Activated B cell treated with CpG ODN at 0.5 μM for 24 hours (primary cell): ENCODE measurements around the gene CAMK2G. TPM values are rescaled to one million over a fixed set of nuclear protein-coding genes. Genes with fewer than 3 reads are reported as not detected.

Experiments
- ATAC-seq: fragments of 200-7000 bp; cut with Tn5 transposase; one replicate; pipeline ENCODE4 v1.10.0; 2021; ENCODE audit warnings: low read depth, mild to moderate bottlenecking, moderate library complexity
- CTCF ChIA-PET: fragments of 350-600 bp; sonication (Branson Sonifier 250); formaldehyde crosslinking; loops from one replicate; lab custom pipeline; 2021; ENCODE audit warnings: antibody characterized with exemption; lab: Charles Lee
- POLR2A ChIA-PET: fragments of 350-600 bp; sonication (Branson Sonifier 250); formaldehyde crosslinking; loops from one replicate; lab custom pipeline; 2021; ENCODE audit warnings: antibody characterized with exemption; lab: Charles Lee
- DNase-seq: peaks from one replicate; pipeline ENCODE4 v3.0.0; 2022
- H3K27ac Mint-ChIP-seq: one replicate; pipeline ENCODE4 v1.8.0; 2020; ENCODE audit warnings: mixed read lengths
- H3K27me3 Mint-ChIP-seq: one replicate; pipeline ENCODE4 v1.8.0; 2021; ENCODE audit warnings: mixed read lengths
- H3K36me3 Mint-ChIP-seq: one replicate; pipeline ENCODE4 v1.8.0; 2021; ENCODE audit warnings: low read depth, mixed read lengths
- H3K4me1 Mint-ChIP-seq: one replicate; pipeline ENCODE4 v1.8.0; 2021; ENCODE audit warnings: mixed read lengths
- H3K4me3 Mint-ChIP-seq: one replicate; pipeline ENCODE4 v1.8.0; 2020; ENCODE audit warnings: mild to moderate bottlenecking, mixed read lengths
- H3K9me3 Mint-ChIP-seq: one replicate; pipeline ENCODE4 v1.8.0; 2020; ENCODE audit warnings: mixed read lengths
- intact Hi-C: fragments of 100-400 bp; cut with micrococcal nuclease; formaldehyde crosslinking; loops from one replicate; pipeline ENCODE4 v1.15.1; 2024
- total RNA-seq: library from RNA; stranded (reverse); gene quantifications from 2 replicates; pipeline ENCODE4 v1.2.3, GENCODE V29; 2022
- TF ChIP-seq, protein P1 (sequence below): fragments of 200-600 bp; IDR thresholded peaks from one replicate; pipeline ENCODE4 v1.8.0; 2022; ENCODE audit warnings: antibody characterized with exemption, mild to moderate bottlenecking

The CAMK2G gene
- total RNA-seq, 1 donor from 2014 or later: 19.9 TPM

DNA sequence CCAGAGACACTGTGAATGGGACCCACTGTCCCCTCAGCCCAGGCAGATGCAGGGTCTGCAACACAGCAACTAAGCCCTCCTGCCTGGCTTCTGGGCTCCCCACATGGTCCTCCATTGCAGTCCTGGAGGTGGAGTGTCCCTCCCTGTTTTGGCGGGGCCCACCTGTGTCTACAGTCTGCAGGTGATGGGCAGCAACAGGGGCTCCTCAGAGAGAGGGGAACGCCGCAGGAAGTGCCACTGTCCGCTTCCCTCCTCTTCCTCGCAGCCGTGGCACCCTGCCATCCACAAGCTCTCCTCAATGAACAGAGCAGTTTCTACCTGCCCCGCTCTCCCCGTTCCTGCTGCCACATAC is 9.3 kb downstream of the CAMK2G start:
- Mint-ChIP-seq H3K4me3 (peak overlapping the region; percentile 73), H3K27me3 (no peaks in the 10 kb centered on the region), H3K4me1 (peaks cover 46% of the 10 kb centered on the region), H3K9me3 (no peaks in the 10 kb centered on the region), H3K27ac (peak overlapping the region; percentile 96), H3K36me3 (peaks cover 12% of the 10 kb centered on the region)
- ATAC-seq: no peak
- CTCF ChIA-PET: interaction anchor here (2.1 kb wide), 2 partner anchors 15 to 21 kb away, joined by 6 to 15 read pairs; no protein-coding TSS in a partner anchor
- no peak for DNase-seq
- intact Hi-C loops: loop anchor here (1.0 kb wide), 1 partner anchor 16 kb away; no protein-coding TSS in a partner anchor
- POLR2A ChIA-PET: interaction anchor here (2.1 to 3.5 kb wide), 2 partner anchors 10 to 14 kb away, joined by 10 to 33 read pairs; partner anchors contain the start of gene CAMK2G
- TF ChIP-seq, protein P1, sequence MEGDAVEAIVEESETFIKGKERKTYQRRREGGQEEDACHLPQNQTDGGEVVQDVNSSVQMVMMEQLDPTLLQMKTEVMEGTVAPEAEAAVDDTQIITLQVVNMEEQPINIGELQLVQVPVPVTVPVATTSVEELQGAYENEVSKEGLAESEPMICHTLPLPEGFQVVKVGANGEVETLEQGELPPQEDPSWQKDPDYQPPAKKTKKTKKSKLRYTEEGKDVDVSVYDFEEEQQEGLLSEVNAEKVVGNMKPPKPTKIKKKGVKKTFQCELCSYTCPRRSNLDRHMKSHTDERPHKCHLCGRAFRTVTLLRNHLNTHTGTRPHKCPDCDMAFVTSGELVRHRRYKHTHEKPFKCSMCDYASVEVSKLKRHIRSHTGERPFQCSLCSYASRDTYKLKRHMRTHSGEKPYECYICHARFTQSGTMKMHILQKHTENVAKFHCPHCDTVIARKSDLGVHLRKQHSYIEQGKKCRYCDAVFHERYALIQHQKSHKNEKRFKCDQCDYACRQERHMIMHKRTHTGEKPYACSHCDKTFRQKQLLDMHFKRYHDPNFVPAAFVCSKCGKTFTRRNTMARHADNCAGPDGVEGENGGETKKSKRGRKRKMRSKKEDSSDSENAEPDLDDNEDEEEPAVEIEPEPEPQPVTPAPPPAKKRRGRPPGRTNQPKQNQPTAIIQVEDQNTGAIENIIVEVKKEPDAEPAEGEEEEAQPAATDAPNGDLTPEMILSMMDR: no peak

DNA sequence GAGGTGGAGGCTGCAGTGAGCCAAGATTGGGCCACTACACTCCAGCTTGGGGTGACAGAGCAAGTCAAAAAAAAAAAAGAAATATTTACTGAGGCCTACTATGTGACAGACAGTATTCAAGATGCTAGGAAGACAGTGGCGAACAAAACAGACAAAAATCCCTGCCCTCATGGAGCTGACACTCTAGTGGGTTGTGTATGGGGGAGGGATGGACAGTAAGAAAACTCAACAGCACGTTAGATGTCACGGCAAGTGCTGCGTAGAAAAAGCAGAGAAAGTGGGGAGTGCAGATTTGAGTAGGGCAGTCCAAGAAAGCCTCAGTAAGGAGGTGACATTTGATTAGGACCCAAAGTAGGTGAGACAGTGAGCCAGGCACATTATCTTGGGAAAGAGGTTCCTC is 10.1 kb downstream of the CAMK2G start:
- peaks cover 46% of the 10 kb centered on the region for H3K4me1 Mint-ChIP-seq
- intact Hi-C loops: no loop called here

DNA sequence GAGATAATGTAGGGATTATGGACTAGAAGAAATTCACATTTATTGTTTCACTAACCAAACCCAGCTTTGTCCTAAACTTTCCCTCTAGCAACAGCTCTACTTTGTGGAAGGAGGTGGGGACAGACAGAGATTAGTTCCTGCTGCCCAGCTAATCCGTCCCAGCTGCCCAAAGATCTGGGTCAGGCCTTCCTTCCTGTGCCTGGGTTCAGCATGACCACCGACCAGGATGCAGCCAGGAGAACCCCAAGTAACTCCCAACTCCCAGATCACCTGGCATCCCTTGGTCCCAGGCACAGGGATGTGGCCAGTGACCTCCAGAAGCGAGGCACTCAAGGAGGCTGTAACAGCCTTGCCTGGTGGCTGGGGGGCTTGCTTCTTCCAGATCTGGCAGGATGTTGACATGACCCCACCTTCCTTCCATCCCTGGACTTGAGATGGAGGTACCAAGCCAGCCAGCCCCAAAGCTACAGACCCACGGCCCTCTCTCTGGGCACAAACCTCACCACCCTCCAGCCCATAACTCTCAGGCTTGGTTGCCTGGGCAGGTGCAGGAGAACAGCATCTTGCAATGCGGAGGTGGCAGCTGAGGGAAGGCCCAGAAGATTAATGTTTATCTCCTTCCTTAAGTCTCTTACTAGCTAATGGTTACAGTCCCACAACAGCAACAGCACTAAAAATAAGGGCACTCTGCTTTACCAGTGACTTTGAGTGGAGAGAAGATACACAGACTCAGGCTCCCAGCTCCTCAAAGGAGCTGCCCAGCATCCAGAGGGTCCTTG is 11.1 kb downstream of the CAMK2G start:
- Mint-ChIP-seq H3K4me3 (no peak overlapping the region), H3K27ac (peak overlapping the region; percentile 41), H3K36me3 (peaks cover 25% of the 10 kb centered on the region), H3K9me3 (no peaks in the 10 kb centered on the region), H3K4me1 (peaks cover 49% of the 10 kb centered on the region), H3K27me3 (no peaks in the 10 kb centered on the region)
- POLR2A ChIA-PET: interaction anchor here (0.8 to 3.5 kb wide), 3 partner anchors 10 to 13 kb away, joined by 4 to 33 read pairs (median 5); partner anchors contain the start of gene CAMK2G
- intact Hi-C loops: no loop called here
- ATAC-seq (no peak), DNase-seq (no peak)
- TF ChIP-seq, protein P1: no peak
- CTCF ChIA-PET: interaction anchor here (0.9 to 3.5 kb wide), 3 partner anchors 14 to 77 kb away, joined by 3 to 25 read pairs (median 5); no protein-coding TSS in a partner anchor

More for the DNA sequence above, 10.1 kb downstream of the CAMK2G start:
- Mint-ChIP-seq H3K27me3 (no peaks in the 10 kb centered on the region), H3K36me3 (peaks cover 17% of the 10 kb centered on the region), H3K4me3 (no peak overlapping the region), H3K27ac (peak overlapping the region; percentile 96), H3K9me3 (no peaks in the 10 kb centered on the region)
- no peak for ATAC-seq
- TF ChIP-seq, protein P1: no peak
- no peak for DNase-seq
- ChIA-PET POLR2A (interaction anchor here (0.8 to 3.5 kb wide), 2 partner anchors 10 to 14 kb away, joined by 4 to 33 read pairs; partner anchors contain the start of gene CAMK2G), CTCF (interaction anchor here (0.9 to 3.5 kb wide), 4 partner anchors 15 to 76 kb away, joined by 3 to 25 read pairs (median 6); no protein-coding TSS in a partner anchor)

DNA sequence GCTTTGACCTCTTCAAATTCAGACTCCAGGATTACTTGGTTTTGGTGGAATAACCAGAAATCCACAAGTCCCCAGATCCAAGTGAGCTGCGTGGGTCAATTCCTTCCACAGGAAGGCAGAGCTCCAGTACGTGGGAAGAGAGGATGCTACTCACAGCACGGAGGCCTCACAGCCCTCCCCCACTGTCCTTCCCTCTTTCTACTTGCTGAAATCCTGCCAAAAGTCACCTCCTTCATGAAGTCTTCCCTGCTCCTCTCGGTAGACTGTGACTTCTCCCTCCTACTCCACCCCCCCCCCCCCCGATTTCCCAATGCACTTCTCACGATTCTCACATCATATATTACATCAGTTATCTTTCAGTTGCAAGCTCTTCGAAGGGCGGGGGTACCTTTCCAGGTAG is 12.3 kb downstream of the CAMK2G start:
- Mint-ChIP-seq H3K4me1 (peaks cover 41% of the 10 kb centered on the region), H3K36me3 (peaks cover 33% of the 10 kb centered on the region), H3K9me3 (no peaks in the 10 kb centered on the region), H3K27ac (no peak overlapping the region), H3K4me3 (no peak overlapping the region), H3K27me3 (no peaks in the 10 kb centered on the region)
- DNase-seq (no peak), ATAC-seq (no peak)
- intact Hi-C loops: no loop called here
- POLR2A ChIA-PET: interaction anchor here (1.6 kb wide), 1 partner anchor 9 kb away, joined by 5 read pairs; no protein-coding TSS in a partner anchor
- CTCF ChIA-PET: interaction anchor here (1.0 to 3.5 kb wide), 2 partner anchors 17 to 84 kb away, joined by 3 to 25 read pairs; no protein-coding TSS in a partner anchor
- TF ChIP-seq, protein P1: no peak
